ENCODE results near the gene ATAD1.
A peak's percentile ranks its signal among the peaks of the same experiment; 100 is the strongest.

ATAD1 gene

DNA sequence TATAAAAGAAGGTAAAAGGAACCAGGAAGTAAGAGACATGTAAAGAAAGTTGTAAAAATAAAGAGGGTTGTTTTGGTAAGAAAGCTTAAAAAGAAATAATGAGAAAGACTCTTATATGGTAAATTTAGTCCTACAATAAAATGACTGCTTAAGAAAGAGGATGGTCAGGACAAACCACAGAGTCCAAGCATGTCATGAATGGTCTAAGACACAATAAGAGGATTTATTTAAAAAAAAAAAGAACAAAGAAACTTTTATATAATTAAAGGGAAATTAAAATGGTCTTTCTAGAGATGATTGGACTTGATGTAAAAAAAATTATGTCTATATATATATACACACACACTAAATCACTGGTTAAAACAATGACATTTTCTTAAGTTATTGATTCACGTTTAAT, 18.2 kb downstream of the ATAD1 start:
- Histone ChIP-seq H3K4me2 (no peak overlapping the region), H3K27ac (no peak overlapping the region), H4K20me1 (peaks cover 0 to 10% (median 0%) of the 10 kb centered on the region in 11 experiments; a peak in 4 of 22 replicates), H3K9ac (no peak overlapping the region), H3K27me3 (no peaks in the 10 kb centered on the region), H3K36me3 (peaks cover 69 to 97% (median 85%) of the 10 kb centered on the region in 11 experiments), H3K9me3 (replicated peaks in 1 of 11) (peaks cover 46 to 71% (median 67%) of the 10 kb centered on the region in 11 experiments), H3K4me1 (peaks cover 0 to 11% (median 4%) of the 10 kb centered on the region in 10 experiments; a peak in 10 of 20 replicates), H3K4me3 (no peak overlapping the region)
- no peak for TF ChIP-seq Cebpa-rat (IDR thresholded peaks at IDR 0.05)

DNA sequence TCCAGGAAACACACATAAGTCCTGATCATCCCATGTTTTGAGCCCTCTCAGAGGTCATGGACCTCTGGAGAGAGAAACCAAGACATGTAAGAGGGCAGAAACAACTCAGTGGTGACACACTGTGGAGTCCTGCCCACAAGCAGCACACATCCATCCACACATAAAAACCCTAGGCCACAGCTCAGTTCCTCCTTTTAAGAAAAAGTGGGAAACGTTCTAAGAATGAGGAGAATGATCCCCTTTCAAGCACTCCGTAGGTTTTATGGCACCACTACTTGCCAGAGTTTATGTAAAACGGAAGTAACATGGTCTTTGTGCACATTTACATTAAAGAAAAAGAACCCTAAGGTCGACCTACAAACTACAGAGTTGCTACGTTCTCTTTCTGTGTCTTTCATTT, 19.9 kb downstream of the ATAD1 start:
- peaks cover 0 to 22% (median 12%) of the 10 kb centered on the region in 10 experiments; a peak in 12 of 20 replicates for H3K4me1 ChIP-seq
- H3K27ac ChIP-seq = no peak overlapping the region
- H3K36me3 ChIP-seq = peaks cover 52 to 96% (median 73%) of the 10 kb centered on the region in 11 experiments
- no peak overlapping the region for H3K9ac ChIP-seq
- no peak overlapping the region for H3K4me2 ChIP-seq
- peaks cover 0 to 24% (median 9%) of the 10 kb centered on the region in 11 experiments; a peak in 10 of 22 replicates for H4K20me1 ChIP-seq
- H3K27me3 ChIP-seq = no peaks in the 10 kb centered on the region
- H3K9me3 ChIP-seq (replicated peaks in 1 of 11) = peaks cover 29 to 53% (median 49%) of the 10 kb centered on the region in 11 experiments
- H3K4me3 ChIP-seq = no peak overlapping the region
- no peak for TF ChIP-seq Cebpa-rat (IDR thresholded peaks at IDR 0.05)

GRCh38 chr10:87794285-87794684, 23.7 kb downstream of the ATAD1 start:
- Histone ChIP-seq H3K27me3 (no peaks in the 10 kb centered on the region), H3K27ac (no peak overlapping the region), H3K36me3 (peaks cover 52 to 96% (median 74%) of the 10 kb centered on the region in 11 experiments), H3K4me3 (no peak overlapping the region), H3K9ac (no peak overlapping the region), H3K4me2 (peak overlapping the region in 7 of 11 experiments; percentile 12 to 56 (median 40); a peak in 10 of 22 replicates), H3K4me1 (peaks cover 0 to 22% (median 12%) of the 10 kb centered on the region in 10 experiments; a peak in 12 of 20 replicates), H3K9me3 (replicated peaks in 1 of 11) (peaks cover 0 to 16% (median 13%) of the 10 kb centered on the region in 11 experiments; a peak in 17 of 22 replicates), H4K20me1 (peaks cover 0 to 38% (median 14%) of the 10 kb centered on the region in 11 experiments; a peak in 11 of 22 replicates)
- no peak for TF ChIP-seq Cebpa-rat (IDR thresholded peaks at IDR 0.05)

- H3K4me2 ChIP-seq = no peak overlapping the region
- no peaks in the 10 kb centered on the region for H3K27me3 ChIP-seq
- no peak overlapping the region for H3K9ac ChIP-seq
- no peak overlapping the region for H3K27ac ChIP-seq
- TF ChIP-seq Cebpa-rat (IDR thresholded peaks at IDR 0.05) = no peak
- H3K4me1 ChIP-seq = peaks cover 0 to 14% (median 9%) of the 10 kb centered on the region in 10 experiments; a peak in 11 of 20 replicates
- H3K4me3 ChIP-seq = no peak overlapping the region
- H3K9me3 ChIP-seq (replicated peaks in 1 of 11) = no peaks in the 10 kb centered on the region
- peaks cover 47 to 87% (median 63%) of the 10 kb centered on the region in 11 experiments for H3K36me3 ChIP-seq
- peaks cover 0 to 35% (median 14%) of the 10 kb centered on the region in 11 experiments; a peak in 11 of 22 replicates for H4K20me1 ChIP-seq
Measured at GRCh38 chr10:87790185-87790584, 27.8 kb downstream of the ATAD1 start.

GRCh38 chr10:87786421-87786820, 31.6 kb downstream of the ATAD1 start:
- Histone ChIP-seq H3K27ac (no peak overlapping the region), H3K9ac (no peak overlapping the region), H3K4me3 (no peak overlapping the region), H3K4me1 (no peaks in the 10 kb centered on the region), H3K4me2 (no peak overlapping the region), H3K36me3 (peaks cover 62 to 85% (median 71%) of the 10 kb centered on the region in 11 experiments), H4K20me1 (peaks cover 0 to 7% (median 0%) of the 10 kb centered on the region in 11 experiments; a peak in 2 of 22 replicates), H3K27me3 (no peaks in the 10 kb centered on the region), H3K9me3 (replicated peaks in 1 of 11) (0 out of 22 replicates have a peak, but pooled peaks cover 0 to 3% (median 0%) of the 10 kb centered on the region in 11 experiments)
- no peak for TF ChIP-seq Cebpa-rat (IDR thresholded peaks at IDR 0.05)

DNA sequence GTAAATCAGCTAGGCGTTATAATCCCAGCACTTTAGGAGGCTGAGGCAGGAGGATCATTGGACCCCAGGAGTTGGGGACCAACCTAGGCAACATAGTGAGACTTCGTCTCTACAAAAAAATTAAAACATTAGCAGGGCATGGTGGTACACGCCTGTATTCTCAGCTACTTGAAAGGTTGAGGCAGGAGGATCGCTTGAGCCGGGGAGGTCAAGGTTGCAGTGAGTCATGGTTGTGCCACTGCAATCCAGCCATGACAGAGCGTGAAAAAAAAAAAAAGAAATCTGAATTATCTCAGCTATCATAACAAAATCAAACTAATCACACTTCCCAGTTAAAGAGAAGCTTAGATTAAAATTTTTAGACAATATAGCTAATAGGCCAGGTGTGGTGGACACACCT, 35.3 kb downstream of the ATAD1 start:
- Histone ChIP-seq H3K4me2 (no peak overlapping the region), H3K4me1 (no peaks in the 10 kb centered on the region), H3K27me3 (no peaks in the 10 kb centered on the region), H3K9me3 (replicated peaks in 1 of 11) (peaks cover 0 to 16% (median 13%) of the 10 kb centered on the region in 11 experiments; a peak in 13 of 22 replicates), H3K27ac (no peak overlapping the region), H3K9ac (no peak overlapping the region), H4K20me1 (peaks cover 0 to 5% (median 0%) of the 10 kb centered on the region in 11 experiments; a peak in 3 of 22 replicates), H3K4me3 (no peak overlapping the region), H3K36me3 (peaks cover 59 to 85% (median 70%) of the 10 kb centered on the region in 11 experiments)
- no peak for TF ChIP-seq Cebpa-rat (IDR thresholded peaks at IDR 0.05)

DNA sequence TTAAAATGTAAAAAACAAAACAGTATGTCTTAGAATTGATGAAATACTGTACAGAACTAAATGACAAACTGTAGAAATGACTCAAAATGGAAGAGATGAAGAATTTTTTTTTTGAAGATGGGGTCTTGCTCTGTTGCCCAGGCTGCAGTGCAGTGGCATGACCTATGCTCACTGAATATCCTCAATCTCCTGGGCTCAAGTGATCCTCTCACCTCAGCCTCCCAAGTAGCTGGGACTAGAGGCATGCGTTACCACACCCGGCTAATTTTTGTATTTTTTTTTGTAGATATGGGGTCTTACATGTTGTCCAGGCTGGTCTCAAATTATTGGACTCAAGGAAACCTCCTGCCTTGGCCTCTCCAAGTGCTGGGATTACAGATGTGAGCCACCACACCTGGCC, 36.5 kb downstream of the ATAD1 start:
- peaks cover 0 to 5% (median 0%) of the 10 kb centered on the region in 11 experiments; a peak in 3 of 22 replicates for H4K20me1 ChIP-seq
- H3K27ac ChIP-seq = no peak overlapping the region
- H3K9ac ChIP-seq = no peak overlapping the region
- no peak overlapping the region for H3K4me3 ChIP-seq
- TF ChIP-seq Cebpa-rat (IDR thresholded peaks at IDR 0.05) = no peak
- H3K27me3 ChIP-seq = no peaks in the 10 kb centered on the region
- peaks cover 0 to 16% (median 13%) of the 10 kb centered on the region in 11 experiments; a peak in 13 of 22 replicates for H3K9me3 ChIP-seq (replicated peaks in 1 of 11)
- H3K4me1 ChIP-seq = peaks cover 0 to 7% (median 0%) of the 10 kb centered on the region in 10 experiments; a peak in 8 of 20 replicates
- H3K4me2 ChIP-seq = no peak overlapping the region
- peaks cover 56 to 82% (median 65%) of the 10 kb centered on the region in 11 experiments for H3K36me3 ChIP-seq

DNA sequence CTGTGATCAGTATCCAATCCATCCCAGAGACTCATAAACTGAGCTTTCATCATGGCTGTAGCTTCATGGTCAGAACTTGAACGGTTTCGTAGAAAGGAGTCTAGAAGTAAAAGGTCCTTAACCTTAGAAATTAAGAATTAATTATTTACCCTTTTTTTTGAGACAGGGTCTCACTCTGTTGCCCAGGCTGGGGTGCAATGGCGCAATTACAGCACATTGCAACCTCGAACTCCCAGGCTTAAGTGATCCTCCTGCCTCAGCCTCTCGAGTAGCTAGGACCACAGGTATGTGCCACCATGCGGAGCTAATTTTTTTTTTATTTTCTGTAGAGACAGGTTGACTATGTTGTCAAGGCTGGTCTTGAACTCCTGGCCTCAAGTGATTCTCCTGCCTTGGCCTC, 41.7 kb downstream of the ATAD1 start:
- Histone ChIP-seq H4K20me1 (peaks cover 0 to 7% (median 0%) of the 10 kb centered on the region in 11 experiments; a peak in 5 of 22 replicates), H3K36me3 (peaks cover 41 to 75% (median 56%) of the 10 kb centered on the region in 11 experiments), H3K27me3 (no peaks in the 10 kb centered on the region), H3K9me3 (replicated peaks in 1 of 11) (peaks cover 0 to 15% (median 13%) of the 10 kb centered on the region in 11 experiments; a peak in 13 of 22 replicates), H3K4me3 (no peak overlapping the region), H3K4me1 (peaks cover 0 to 23% (median 10%) of the 10 kb centered on the region in 10 experiments; a peak in 10 of 20 replicates), H3K27ac (peak overlapping the region in 3 of 11 experiments; percentile 2 to 56 (median 34); a peak in 3 of 22 replicates), H3K4me2 (peak overlapping the region in 5 of 11 experiments; percentile 9 to 77 (median 65); a peak in 7 of 22 replicates), H3K9ac (peak overlapping the region in 3 of 11 experiments; percentile 1 to 45 (median 41); a peak in 1 of 22 replicates)
- TF ChIP-seq Cebpa-rat (IDR thresholded peaks at IDR 0.05) = no peak

DNA sequence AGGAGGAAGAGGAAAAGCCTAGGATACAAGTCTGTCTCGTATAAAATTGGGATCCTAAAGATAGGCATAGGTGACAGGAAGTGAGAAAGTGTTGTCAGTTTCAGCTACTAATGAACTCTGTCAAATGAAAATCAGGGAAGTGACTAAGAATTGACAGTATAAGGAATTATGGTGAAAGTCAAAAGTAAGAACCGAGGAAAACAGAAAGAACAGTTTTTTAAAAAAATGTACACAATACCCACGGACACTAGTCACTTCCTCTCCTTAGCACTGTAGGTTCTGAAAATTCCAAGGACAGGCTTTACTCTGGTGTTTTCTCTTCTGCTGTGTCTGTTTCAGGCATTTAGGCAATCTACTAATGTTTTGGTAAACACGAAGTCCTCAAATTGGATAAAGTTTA, 42.3 kb downstream of the ATAD1 start:
- H3K9me3 ChIP-seq (replicated peaks in 1 of 11) = peaks cover 0 to 13% (median 12%) of the 10 kb centered on the region in 11 experiments; a peak in 13 of 22 replicates
- peaks cover 0 to 7% (median 0%) of the 10 kb centered on the region in 11 experiments; a peak in 5 of 22 replicates for H4K20me1 ChIP-seq
- H3K36me3 ChIP-seq = peaks cover 38 to 75% (median 53%) of the 10 kb centered on the region in 11 experiments
- H3K27me3 ChIP-seq = no peaks in the 10 kb centered on the region
- H3K27ac ChIP-seq = peak overlapping the region in 3 of 11 experiments; percentile 2 to 56 (median 34); a peak in 5 of 22 replicates
- H3K9ac ChIP-seq = peak overlapping the region in 2 of 11 experiments; percentile 41 to 45; a peak in 1 of 22 replicates
- TF ChIP-seq Cebpa-rat (IDR thresholded peaks at IDR 0.05) = no peak
- H3K4me1 ChIP-seq = peaks cover 0 to 23% (median 10%) of the 10 kb centered on the region in 10 experiments; a peak in 10 of 20 replicates
- H3K4me2 ChIP-seq = peak overlapping the region in 5 of 11 experiments; percentile 24 to 77 (median 65); a peak in 9 of 22 replicates
- no peak overlapping the region; a peak in 1 of 20 replicates for H3K4me3 ChIP-seq

Measured in BLaER1 treated with 17β-estradiol and CSF1 and Interleukin-3, amounts not matched to agents 10 nM and 100 nM (cell line).